G401 (cell line): Measurements from ENCODE around the gene DTX1. TPM values are rescaled to one million over a fixed set of nuclear protein-coding genes. Genes with fewer than 3 reads are reported as not detected.

Source experiments
- DNase-seq: peaks from one replicate; pipeline ENCODE4 v3.0.0-alpha.2; 2015; ENCODE audit warnings: low spot score
- in situ Hi-C: cut with HindIII; loops from 2 replicates; pipeline ENCODE4 v1.10.0; 2016; ENCODE audit warnings: low sequenced_read_pairs, mixed read lengths
- total RNA-seq: library from RNA; depleted of rRNA; stranded (reverse); fragments of >200 nt; shearing (Covaris generic); gene quantifications from 2 replicates; pipeline ENCODE4 v1.2.3, GENCODE V29; 2014; rRNA removed

Gene DTX1
- total RNA-seq, 1 experiment from 2014 or later = 5.6 TPM

GRCh38 chr12:113142886-113143332, 86.4 kb downstream of the DTX1 start:
- in situ Hi-C loops = no loop called here

DNA sequence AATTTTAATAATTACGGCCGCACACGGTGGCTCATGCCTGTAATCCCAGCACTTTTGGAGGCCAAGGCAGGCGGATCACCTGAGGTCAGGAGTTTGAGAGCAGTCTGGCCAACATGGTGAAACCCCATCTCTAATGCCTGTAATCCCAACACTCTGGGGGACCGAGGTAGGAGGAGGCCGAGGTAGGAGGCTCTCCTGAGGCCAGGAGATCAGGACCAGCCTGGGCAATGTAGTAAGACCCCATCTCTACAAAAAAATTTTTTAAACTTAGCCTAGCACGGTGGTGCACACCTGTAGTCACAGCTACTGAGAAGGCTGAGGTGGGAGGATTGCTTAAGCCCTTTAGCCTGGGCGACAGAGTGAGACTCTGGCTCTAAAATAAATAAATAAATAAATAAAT, 87.4 kb downstream of the DTX1 start:
- in situ Hi-C loops = no loop called here
- no peak for DNase-seq

More at GRCh38 chr12:113142886-113143332, 86.4 kb downstream of the DTX1 start:
- DNase-seq = no peak

- in situ Hi-C loops = no loop called here
- DNase-seq = no peak
Measured at GRCh38 chr12:113144806-113145205, 88.3 kb downstream of the DTX1 start.

DNA sequence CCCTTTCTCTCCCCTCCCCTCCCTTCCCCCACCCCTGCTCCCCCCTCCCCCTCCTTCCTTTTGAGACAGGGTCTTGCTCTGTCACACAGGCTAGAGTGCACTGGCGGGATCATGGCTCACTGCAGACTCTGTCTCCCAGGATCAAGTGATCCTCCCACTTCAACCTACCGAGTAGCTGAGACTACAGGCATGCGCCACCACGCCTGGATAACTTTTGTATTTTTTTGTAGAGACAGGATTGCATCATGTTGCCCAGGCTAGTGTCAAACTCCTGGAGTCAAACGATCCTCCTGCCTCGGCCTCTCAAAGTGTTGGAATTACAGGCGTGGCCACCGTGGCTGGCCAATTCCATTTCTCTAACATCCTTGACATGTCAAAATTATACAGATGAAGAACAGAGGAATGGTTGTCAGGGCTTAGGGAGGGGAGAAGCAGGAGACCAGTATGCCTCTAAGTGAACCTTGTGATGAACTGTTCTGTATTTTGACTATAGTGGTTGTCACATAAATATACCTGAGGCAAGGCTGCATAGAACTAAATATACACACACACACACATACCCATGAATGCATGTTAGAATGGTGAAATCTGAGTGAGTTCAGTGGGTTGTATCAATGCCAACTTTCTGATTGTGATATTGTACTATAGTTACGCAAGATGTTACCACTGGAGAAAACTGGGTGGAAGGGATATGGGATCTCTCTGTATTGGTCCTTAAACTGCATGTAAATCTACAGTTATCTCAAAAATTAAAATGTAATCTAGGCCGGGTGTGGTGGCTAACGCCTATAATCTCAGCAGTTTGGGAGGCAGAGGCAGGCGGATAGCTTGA, 89.4 kb downstream of the DTX1 start:
- in situ Hi-C loops = no loop called here

GRCh38 chr12:113146999-113147398, 90.5 kb downstream of the DTX1 start:
- in situ Hi-C loops = no loop called here
- no peak for DNase-seq

More for the DNA sequence above, 89.4 kb downstream of the DTX1 start:
- DNase-seq = no peak

Other genes with a start within 250 kb of the DTX1 start
- gene OAS1, start 149.8 kb upstream of the DTX1 start, total RNA-seq = not detected in 2 replicates
- gene OAS3, start 118.3 kb upstream of the DTX1 start, total RNA-seq = 0.74 and 1.8 TPM in 2 replicates
- not detected in 2 replicates for gene OAS2, start 78.2 kb upstream of the DTX1 start, total RNA-seq
- gene RASAL1, start 79.0 kb downstream of the DTX1 start, total RNA-seq = 3.1 and 3.3 TPM in 2 replicates
- gene CFAP73, start 93.0 kb downstream of the DTX1 start, total RNA-seq = not detected in 2 replicates
- 63.1 and 130 TPM in 2 replicates for gene DDX54, start 128.7 kb downstream of the DTX1 start, total RNA-seq
- 63.7 and 69.2 TPM in 2 replicates for gene RITA1, start 129.0 kb downstream of the DTX1 start, total RNA-seq
- 6.9 and 14.3 TPM in 2 replicates for gene TPCN1, start 164.7 kb downstream of the DTX1 start, total RNA-seq